ENCODE results near the gene KRTAP10-6.

DNA sequence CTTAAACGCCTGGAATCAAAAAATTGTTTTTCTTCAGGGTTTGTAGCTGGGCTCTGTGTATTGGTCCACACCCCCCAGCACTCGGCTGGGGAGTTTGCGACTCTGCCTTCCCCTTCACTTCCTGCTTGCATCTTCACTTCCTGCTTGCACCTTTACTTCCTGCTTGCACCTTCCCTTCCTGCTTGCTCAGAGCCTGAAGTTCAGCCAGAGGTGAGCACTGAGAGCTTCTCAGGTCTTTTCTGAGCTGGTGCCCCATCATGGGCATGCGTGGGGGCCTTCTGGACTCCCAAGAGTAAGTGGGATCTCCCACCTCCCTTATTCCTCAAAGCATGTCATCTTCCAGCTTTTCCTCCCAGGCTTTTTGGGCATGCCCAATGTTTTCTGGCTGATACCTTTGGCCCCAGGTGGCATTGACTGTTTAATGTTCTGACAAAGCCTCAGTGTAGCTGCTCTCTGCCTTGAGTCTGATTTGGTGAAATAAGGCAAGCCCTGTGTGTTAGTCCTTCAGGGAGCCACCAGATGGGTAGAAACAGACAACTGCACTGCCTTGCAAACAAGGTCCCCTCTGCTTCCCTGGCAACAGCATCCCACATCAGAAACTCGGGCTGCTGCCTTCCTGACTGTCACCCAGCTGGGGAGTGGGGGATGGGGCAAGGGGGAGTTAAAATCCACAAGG, 44.5 kb downstream of the KRTAP10-6 start:
- TF ChIP-seq, protein P1, sequence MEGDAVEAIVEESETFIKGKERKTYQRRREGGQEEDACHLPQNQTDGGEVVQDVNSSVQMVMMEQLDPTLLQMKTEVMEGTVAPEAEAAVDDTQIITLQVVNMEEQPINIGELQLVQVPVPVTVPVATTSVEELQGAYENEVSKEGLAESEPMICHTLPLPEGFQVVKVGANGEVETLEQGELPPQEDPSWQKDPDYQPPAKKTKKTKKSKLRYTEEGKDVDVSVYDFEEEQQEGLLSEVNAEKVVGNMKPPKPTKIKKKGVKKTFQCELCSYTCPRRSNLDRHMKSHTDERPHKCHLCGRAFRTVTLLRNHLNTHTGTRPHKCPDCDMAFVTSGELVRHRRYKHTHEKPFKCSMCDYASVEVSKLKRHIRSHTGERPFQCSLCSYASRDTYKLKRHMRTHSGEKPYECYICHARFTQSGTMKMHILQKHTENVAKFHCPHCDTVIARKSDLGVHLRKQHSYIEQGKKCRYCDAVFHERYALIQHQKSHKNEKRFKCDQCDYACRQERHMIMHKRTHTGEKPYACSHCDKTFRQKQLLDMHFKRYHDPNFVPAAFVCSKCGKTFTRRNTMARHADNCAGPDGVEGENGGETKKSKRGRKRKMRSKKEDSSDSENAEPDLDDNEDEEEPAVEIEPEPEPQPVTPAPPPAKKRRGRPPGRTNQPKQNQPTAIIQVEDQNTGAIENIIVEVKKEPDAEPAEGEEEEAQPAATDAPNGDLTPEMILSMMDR (IDR thresholded peaks at IDR 0.05), result no peak
- TF ChIP-seq EZH2 (IDR thresholded peaks at IDR 0.05; ENCODE audit: borderline replicate concordance, insufficient read depth, low read depth, low read length, poor library complexity, severe bottlenecking), result no peak

Data from B cell (primary cell).